WTC11 (cell line): ENCODE data around the gene ANKIB1. TPM values are rescaled to one million over a fixed set of nuclear protein-coding genes. Genes with fewer than 3 reads are reported as not detected.

ENCODE experiments used
- ATAC-seq: fragments of 200-7000 bp; cut with Tn5 transposase; 2 replicates; pipeline ENCODE4 v1.10.0; 2021; ENCODE audit warnings: mild to moderate bottlenecking, moderate library complexity
- CTCF ChIA-PET: fragments of 300-600 bp; sonication (Branson Sonifier 250); formaldehyde crosslinking; loops from one replicate; lab custom pipeline; 2021; ENCODE audit warnings: antibody characterized with exemption; lab: Charles Lee
- POLR2A ChIA-PET: fragments of 350-600 bp; sonication (Branson Sonifier 250); formaldehyde crosslinking; loops from one replicate; lab custom pipeline; 2021; ENCODE audit warnings: antibody characterized with exemption; lab: Charles Lee
- DNase-seq: peaks from one replicate; pipeline ENCODE4 v3.0.0; 2021; ENCODE audit warnings: low spot score
- H3K27ac Mint-ChIP-seq: 2 replicates; pipeline ENCODE4 v1.8.0; 2021; ENCODE audit warnings: mixed read lengths
- H3K27me3 Mint-ChIP-seq: 2 replicates; pipeline ENCODE4 v1.8.0; 2021; ENCODE audit warnings: low read depth, mild to moderate bottlenecking, moderate library complexity, mixed read lengths
- H3K36me3 Mint-ChIP-seq: 2 replicates; pipeline ENCODE4 v1.8.0; 2021; ENCODE audit warnings: mixed read lengths
- H3K4me1 Mint-ChIP-seq: 2 replicates; pipeline ENCODE4 v1.8.0; 2022; ENCODE audit warnings: mixed read lengths
- H3K4me3 Mint-ChIP-seq: 2 replicates; pipeline ENCODE4 v1.8.0; 2021; ENCODE audit warnings: mild to moderate bottlenecking, moderate library complexity, mixed read lengths
- H3K9me3 Mint-ChIP-seq: 2 replicates; pipeline ENCODE4 v1.8.0; 2021; ENCODE audit warnings: mixed read lengths
- CBFB ChIP-seq: sonication (generic); formaldehyde crosslinking; IDR thresholded peaks from 2 replicates; pipeline ENCODE4 v1.8.1; 2022; ENCODE audit warnings: mild to moderate bottlenecking, low read depth, missing genetic modification reagents
- ELF4 ChIP-seq: sonication (generic); formaldehyde crosslinking; IDR thresholded peaks from 2 replicates; pipeline ENCODE4 v1.8.1; 2022; ENCODE audit warnings: low read depth, mild to moderate bottlenecking, moderate library complexity, missing genetic modification reagents
- ESRRA ChIP-seq: sonication (generic); formaldehyde crosslinking; IDR thresholded peaks from 2 replicates; pipeline ENCODE4 v1.8.1; 2022; ENCODE audit warnings: mild to moderate bottlenecking, missing genetic modification reagents, borderline replicate concordance
- IRF2 ChIP-seq: sonication (generic); formaldehyde crosslinking; IDR thresholded peaks from 2 replicates; pipeline ENCODE4 v1.8.0; 2022; ENCODE audit warnings: low read depth, missing genetic modification reagents, borderline replicate concordance
- NFATC4 ChIP-seq: fragments of 250-450 bp; sonication (Bioruptor Pico); IDR thresholded peaks from 2 replicates; pipeline ENCODE4 v1.9.0; 2021; ENCODE audit warnings: mild to moderate bottlenecking
- NFYB ChIP-seq: sonication (generic); formaldehyde crosslinking; conservative IDR thresholded peaks from 2 replicates; pipeline ENCODE4 v1.8.0; 2022; ENCODE audit warnings: low read depth, missing genetic modification reagents
- PRRX2 ChIP-seq: fragments of 250-450 bp; sonication (Bioruptor Pico); IDR thresholded peaks from 2 replicates; pipeline ENCODE4 v1.8.0; 2021; ENCODE audit warnings: mild to moderate bottlenecking
- SP1 ChIP-seq: sonication (generic); formaldehyde crosslinking; conservative IDR thresholded peaks from 2 replicates; pipeline ENCODE4 v1.8.1; 2022; ENCODE audit warnings: missing genetic modification reagents
- TP53 ChIP-seq: sonication (generic); formaldehyde crosslinking; IDR thresholded peaks from 2 replicates; pipeline ENCODE4 v1.8.1; 2023; ENCODE audit warnings: mild to moderate bottlenecking, missing genetic modification reagents
- ZNF121 ChIP-seq: sonication (generic); formaldehyde crosslinking; IDR thresholded peaks from 2 replicates; pipeline ENCODE4 v1.8.0; 2023; ENCODE audit warnings: missing genetic modification reagents
- total RNA-seq: library from RNA; stranded (reverse); gene quantifications from 3 replicates; pipeline ENCODE4 v1.2.3, GENCODE V29; 2021
- TF ChIP-seq, protein P1 (sequence below): sonication (generic); formaldehyde crosslinking; IDR thresholded peaks from 2 replicates; pipeline ENCODE4 v1.8.1; 2023; ENCODE audit warnings: mild to moderate bottlenecking, missing genetic modification reagents, moderate library complexity
- TF ChIP-seq, protein P2 (sequence below): fragments of 250-450 bp; sonication (Bioruptor Pico); IDR thresholded peaks from 2 replicates; pipeline ENCODE4 v1.8.0; 2021; ENCODE audit warnings: mild to moderate bottlenecking
- TF ChIP-seq, protein P3 (sequence below): sonication (generic); formaldehyde crosslinking; IDR thresholded peaks from 2 replicates; pipeline ENCODE4 v1.8.1; 2022; ENCODE audit warnings: low read depth, missing genetic modification reagents, borderline replicate concordance
- TF ChIP-seq, protein P4 (sequence below): sonication (generic); formaldehyde crosslinking; IDR thresholded peaks from 2 replicates; pipeline ENCODE4 v1.8.1; 2022; ENCODE audit warnings: missing genetic modification reagents, borderline replicate concordance
- TF ChIP-seq, protein P5 (sequence below): sonication (generic); formaldehyde crosslinking; IDR thresholded peaks from 2 replicates; pipeline ENCODE4 v1.8.1; 2023; ENCODE audit warnings: mild to moderate bottlenecking, missing genetic modification reagents, borderline replicate concordance
- TF ChIP-seq, protein P6 (sequence below): fragments of 250-450 bp; sonication (Bioruptor Pico); IDR thresholded peaks from 2 replicates; pipeline ENCODE4 v2.1.2; 2022; ENCODE audit warnings: mild to moderate bottlenecking, moderate library complexity
- TF ChIP-seq, protein P7 (sequence below): sonication (generic); formaldehyde crosslinking; IDR thresholded peaks from 2 replicates; pipeline ENCODE4 v1.8.0; 2022; ENCODE audit warnings: mild to moderate bottlenecking, missing genetic modification reagents
- TF ChIP-seq, protein P8 (sequence below): fragments of 250-450 bp; sonication (Bioruptor Pico); IDR thresholded peaks from 2 replicates; pipeline ENCODE4 v1.9.0; 2021; ENCODE audit warnings: mild to moderate bottlenecking
- TF ChIP-seq, protein P9 (sequence below): sonication (generic); formaldehyde crosslinking; IDR thresholded peaks from 2 replicates; pipeline ENCODE4 v1.8.1; 2023; ENCODE audit warnings: mild to moderate bottlenecking, missing genetic modification reagents

Gene ANKIB1
- total RNA-seq, 1 experiment from 2014 or later = 38.5 TPM

DNA sequence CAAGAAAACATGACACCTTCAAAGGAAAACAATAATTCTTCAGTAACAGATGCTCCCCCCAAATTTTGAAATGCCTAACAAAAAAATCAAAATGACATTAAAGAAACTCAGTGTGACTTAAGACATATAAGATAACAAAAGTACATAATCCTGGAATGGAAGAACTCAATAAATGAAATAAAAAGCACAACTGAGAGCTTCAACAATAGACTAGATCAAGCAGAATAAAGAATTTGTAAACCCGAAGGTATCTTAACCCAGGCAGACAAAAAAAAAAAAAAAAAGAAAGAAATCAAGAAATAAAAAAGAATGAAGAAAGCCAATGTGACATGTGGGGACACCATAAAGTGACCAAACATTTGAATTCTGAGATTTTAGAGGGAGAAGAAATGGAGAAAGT is 39.1 kb upstream of the ANKIB1 start:
- H3K4me3 Mint-ChIP-seq = no peak overlapping the region
- ATAC-seq (no peak), DNase-seq (no peak)
- H3K27me3 Mint-ChIP-seq = no peaks in the 10 kb centered on the region
- H3K27ac Mint-ChIP-seq = no peak overlapping the region
- TF ChIP-seq, protein P1, sequence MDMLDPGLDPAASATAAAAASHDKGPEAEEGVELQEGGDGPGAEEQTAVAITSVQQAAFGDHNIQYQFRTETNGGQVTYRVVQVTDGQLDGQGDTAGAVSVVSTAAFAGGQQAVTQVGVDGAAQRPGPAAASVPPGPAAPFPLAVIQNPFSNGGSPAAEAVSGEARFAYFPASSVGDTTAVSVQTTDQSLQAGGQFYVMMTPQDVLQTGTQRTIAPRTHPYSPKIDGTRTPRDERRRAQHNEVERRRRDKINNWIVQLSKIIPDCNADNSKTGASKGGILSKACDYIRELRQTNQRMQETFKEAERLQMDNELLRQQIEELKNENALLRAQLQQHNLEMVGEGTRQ (CRISPR knock-in tag) = no peak
- TF ChIP-seq ZNF121 (CRISPR knock-in tag) (no peak), TP53 (CRISPR knock-in tag) (no peak)
- TF ChIP-seq, protein P2, sequence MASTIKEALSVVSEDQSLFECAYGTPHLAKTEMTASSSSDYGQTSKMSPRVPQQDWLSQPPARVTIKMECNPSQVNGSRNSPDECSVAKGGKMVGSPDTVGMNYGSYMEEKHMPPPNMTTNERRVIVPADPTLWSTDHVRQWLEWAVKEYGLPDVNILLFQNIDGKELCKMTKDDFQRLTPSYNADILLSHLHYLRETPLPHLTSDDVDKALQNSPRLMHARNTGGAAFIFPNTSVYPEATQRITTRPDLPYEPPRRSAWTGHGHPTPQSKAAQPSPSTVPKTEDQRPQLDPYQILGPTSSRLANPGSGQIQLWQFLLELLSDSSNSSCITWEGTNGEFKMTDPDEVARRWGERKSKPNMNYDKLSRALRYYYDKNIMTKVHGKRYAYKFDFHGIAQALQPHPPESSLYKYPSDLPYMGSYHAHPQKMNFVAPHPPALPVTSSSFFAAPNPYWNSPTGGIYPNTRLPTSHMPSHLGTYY (CRISPR knock-in tag) = no peak
- TF ChIP-seq, protein P3, sequence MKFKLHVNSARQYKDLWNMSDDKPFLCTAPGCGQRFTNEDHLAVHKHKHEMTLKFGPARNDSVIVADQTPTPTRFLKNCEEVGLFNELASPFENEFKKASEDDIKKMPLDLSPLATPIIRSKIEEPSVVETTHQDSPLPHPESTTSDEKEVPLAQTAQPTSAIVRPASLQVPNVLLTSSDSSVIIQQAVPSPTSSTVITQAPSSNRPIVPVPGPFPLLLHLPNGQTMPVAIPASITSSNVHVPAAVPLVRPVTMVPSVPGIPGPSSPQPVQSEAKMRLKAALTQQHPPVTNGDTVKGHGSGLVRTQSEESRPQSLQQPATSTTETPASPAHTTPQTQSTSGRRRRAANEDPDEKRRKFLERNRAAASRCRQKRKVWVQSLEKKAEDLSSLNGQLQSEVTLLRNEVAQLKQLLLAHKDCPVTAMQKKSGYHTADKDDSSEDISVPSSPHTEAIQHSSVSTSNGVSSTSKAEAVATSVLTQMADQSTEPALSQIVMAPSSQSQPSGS (CRISPR knock-in tag) = no peak
- TF ChIP-seq, all 79 proteins: peak for 0
- Mint-ChIP-seq H3K9me3 (no peaks in the 10 kb centered on the region), H3K4me1 (no peaks in the 10 kb centered on the region), H3K36me3 (peaks cover 22% of the 10 kb centered on the region)
- POLR2A ChIA-PET = interaction anchor here (0.7 kb wide), 1 partner anchor 12 kb away, joined by 4 read pairs; no protein-coding TSS in a partner anchor
- CTCF ChIA-PET = no interaction called here

DNA sequence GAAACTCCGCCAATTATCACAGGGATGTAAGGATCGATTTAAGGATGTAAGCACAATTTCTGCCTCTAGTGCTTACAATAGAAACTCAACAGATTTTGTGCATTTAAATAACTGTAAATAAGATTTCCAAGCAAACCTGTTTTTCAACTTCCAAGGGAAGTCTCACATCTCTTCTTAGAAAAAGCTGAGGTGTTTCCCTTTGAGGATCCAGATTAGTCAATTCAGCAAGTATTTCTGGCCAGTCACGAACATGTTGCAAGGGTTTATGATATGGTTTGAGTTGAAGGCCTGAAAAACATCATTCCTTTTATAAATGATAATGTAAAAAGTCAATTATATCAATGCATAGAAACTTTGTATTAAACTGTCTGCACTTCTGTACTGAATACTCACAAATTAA is 24.0 kb upstream of the ANKIB1 start:
- POLR2A ChIA-PET = no interaction called here
- Mint-ChIP-seq H3K27me3 (no peaks in the 10 kb centered on the region), H3K36me3 (peaks cover 50% of the 10 kb centered on the region), H3K9me3 (no peaks in the 10 kb centered on the region), H3K4me1 (no peaks in the 10 kb centered on the region), H3K27ac (no peak overlapping the region), H3K4me3 (no peak overlapping the region)
- ATAC-seq (no peak), DNase-seq (no peak)
- CTCF ChIA-PET = no interaction called here
- TF ChIP-seq, protein P4, sequence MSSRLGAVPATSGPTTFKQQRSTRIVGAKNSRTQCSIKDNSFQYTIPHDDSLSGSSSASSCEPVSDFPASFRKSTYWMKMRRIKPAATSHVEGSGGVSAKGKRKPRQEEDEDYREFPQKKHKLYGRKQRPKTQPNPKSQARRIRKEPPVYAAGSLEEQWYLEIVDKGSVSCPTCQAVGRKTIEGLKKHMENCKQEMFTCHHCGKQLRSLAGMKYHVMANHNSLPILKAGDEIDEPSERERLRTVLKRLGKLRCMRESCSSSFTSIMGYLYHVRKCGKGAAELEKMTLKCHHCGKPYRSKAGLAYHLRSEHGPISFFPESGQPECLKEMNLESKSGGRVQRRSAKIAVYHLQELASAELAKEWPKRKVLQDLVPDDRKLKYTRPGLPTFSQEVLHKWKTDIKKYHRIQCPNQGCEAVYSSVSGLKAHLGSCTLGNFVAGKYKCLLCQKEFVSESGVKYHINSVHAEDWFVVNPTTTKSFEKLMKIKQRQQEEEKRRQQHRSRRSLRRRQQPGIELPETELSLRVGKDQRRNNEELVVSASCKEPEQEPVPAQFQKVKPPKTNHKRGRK = no peak
- no peak for TF ChIP-seq NFYB (CRISPR knock-in tag)
- no peak for TF ChIP-seq CBFB
- TF ChIP-seq, protein P5, sequence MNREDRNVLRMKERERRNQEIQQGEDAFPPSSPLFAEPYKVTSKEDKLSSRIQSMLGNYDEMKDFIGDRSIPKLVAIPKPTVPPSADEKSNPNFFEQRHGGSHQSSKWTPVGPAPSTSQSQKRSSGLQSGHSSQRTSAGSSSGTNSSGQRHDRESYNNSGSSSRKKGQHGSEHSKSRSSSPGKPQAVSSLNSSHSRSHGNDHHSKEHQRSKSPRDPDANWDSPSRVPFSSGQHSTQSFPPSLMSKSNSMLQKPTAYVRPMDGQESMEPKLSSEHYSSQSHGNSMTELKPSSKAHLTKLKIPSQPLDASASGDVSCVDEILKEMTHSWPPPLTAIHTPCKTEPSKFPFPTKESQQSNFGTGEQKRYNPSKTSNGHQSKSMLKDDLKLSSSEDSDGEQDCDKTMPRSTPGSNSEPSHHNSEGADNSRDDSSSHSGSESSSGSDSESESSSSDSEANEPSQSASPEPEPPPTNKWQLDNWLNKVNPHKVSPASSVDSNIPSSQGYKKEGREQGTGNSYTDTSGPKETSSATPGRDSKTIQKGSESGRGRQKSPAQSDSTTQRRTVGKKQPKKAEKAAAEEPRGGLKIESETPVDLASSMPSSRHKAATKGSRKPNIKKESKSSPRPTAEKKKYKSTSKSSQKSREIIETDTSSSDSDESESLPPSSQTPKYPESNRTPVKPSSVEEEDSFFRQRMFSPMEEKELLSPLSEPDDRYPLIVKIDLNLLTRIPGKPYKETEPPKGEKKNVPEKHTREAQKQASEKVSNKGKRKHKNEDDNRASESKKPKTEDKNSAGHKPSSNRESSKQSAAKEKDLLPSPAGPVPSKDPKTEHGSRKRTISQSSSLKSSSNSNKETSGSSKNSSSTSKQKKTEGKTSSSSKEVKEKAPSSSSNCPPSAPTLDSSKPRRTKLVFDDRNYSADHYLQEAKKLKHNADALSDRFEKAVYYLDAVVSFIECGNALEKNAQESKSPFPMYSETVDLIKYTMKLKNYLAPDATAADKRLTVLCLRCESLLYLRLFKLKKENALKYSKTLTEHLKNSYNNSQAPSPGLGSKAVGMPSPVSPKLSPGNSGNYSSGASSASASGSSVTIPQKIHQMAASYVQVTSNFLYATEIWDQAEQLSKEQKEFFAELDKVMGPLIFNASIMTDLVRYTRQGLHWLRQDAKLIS (CRISPR knock-in tag) = no peak
- no peak for TF ChIP-seq ESRRA (CRISPR knock-in tag)
- no peak for TF ChIP-seq PRRX2
- TF ChIP-seq ELF4 (CRISPR knock-in tag) = no peak
- TF ChIP-seq, protein P6, sequence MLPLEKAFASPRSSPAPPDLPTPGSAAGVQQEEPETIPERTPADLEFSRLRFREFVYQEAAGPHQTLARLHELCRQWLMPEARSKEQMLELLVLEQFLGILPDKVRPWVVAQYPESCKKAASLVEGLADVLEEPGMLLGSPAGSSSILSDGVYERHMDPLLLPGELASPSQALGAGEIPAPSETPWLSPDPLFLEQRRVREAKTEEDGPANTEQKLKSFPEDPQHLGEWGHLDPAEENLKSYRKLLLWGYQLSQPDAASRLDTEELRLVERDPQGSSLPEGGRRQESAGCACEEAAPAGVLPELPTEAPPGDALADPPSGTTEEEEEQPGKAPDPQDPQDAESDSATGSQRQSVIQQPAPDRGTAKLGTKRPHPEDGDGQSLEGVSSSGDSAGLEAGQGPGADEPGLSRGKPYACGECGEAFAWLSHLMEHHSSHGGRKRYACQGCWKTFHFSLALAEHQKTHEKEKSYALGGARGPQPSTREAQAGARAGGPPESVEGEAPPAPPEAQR (CRISPR knock-in tag) = no peak
- no peak for TF ChIP-seq IRF2 (CRISPR knock-in tag)
- TF ChIP-seq, protein P7, sequence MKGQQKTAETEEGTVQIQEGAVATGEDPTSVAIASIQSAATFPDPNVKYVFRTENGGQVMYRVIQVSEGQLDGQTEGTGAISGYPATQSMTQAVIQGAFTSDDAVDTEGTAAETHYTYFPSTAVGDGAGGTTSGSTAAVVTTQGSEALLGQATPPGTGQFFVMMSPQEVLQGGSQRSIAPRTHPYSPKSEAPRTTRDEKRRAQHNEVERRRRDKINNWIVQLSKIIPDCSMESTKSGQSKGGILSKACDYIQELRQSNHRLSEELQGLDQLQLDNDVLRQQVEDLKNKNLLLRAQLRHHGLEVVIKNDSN (CRISPR knock-in tag) = no peak
- no peak for TF ChIP-seq NFATC4 (CRISPR knock-in tag)
- TF ChIP-seq, protein P8, sequence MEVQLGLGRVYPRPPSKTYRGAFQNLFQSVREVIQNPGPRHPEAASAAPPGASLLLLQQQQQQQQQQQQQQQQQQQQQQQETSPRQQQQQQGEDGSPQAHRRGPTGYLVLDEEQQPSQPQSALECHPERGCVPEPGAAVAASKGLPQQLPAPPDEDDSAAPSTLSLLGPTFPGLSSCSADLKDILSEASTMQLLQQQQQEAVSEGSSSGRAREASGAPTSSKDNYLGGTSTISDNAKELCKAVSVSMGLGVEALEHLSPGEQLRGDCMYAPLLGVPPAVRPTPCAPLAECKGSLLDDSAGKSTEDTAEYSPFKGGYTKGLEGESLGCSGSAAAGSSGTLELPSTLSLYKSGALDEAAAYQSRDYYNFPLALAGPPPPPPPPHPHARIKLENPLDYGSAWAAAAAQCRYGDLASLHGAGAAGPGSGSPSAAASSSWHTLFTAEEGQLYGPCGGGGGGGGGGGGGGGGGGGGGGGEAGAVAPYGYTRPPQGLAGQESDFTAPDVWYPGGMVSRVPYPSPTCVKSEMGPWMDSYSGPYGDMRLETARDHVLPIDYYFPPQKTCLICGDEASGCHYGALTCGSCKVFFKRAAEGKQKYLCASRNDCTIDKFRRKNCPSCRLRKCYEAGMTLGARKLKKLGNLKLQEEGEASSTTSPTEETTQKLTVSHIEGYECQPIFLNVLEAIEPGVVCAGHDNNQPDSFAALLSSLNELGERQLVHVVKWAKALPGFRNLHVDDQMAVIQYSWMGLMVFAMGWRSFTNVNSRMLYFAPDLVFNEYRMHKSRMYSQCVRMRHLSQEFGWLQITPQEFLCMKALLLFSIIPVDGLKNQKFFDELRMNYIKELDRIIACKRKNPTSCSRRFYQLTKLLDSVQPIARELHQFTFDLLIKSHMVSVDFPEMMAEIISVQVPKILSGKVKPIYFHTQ = no peak
- TF ChIP-seq, protein P9, sequence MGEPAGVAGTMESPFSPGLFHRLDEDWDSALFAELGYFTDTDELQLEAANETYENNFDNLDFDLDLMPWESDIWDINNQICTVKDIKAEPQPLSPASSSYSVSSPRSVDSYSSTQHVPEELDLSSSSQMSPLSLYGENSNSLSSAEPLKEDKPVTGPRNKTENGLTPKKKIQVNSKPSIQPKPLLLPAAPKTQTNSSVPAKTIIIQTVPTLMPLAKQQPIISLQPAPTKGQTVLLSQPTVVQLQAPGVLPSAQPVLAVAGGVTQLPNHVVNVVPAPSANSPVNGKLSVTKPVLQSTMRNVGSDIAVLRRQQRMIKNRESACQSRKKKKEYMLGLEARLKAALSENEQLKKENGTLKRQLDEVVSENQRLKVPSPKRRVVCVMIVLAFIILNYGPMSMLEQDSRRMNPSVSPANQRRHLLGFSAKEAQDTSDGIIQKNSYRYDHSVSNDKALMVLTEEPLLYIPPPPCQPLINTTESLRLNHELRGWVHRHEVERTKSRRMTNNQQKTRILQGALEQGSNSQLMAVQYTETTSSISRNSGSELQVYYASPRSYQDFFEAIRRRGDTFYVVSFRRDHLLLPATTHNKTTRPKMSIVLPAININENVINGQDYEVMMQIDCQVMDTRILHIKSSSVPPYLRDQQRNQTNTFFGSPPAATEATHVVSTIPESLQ (CRISPR knock-in tag) = no peak
- TF ChIP-seq SP1 = no peak
